ENCODE results near the gene LINC00305. TPM values are rescaled to one million over a fixed set of nuclear protein-coding genes. Genes with fewer than 3 reads are reported as not detected.

LINC00305 gene
- total and polyA plus RNA-seq, 10 of the 15 experiments (the other 5 are each of a cell fraction or from before 2014, with no cell fraction given): 0.11 to 19.4 (median 0.26) TPM; not detected in 7

GRCh38 chr18:64137914-64138313 is 11.0 kb downstream of the LINC00305 start:
- no peak overlapping the region for H3K4me2 ChIP-seq (ENCODE audit: control insufficient read depth, insufficient read depth)
- ChIA-PET POLR2A (no interaction called here), RAD21 (ENCODE audit: unreplicated experiment) (interaction anchor here (0.6 kb wide), 1 partner anchor 64 kb away, joined by 3 read pairs; no protein-coding TSS in a partner anchor), CTCF (interaction anchor here (1.0 to 1.4 kb wide), 2 partner anchors 19 to 197 kb away, joined by 3 to 4 read pairs; no protein-coding TSS in a partner anchor), SMC1A (ENCODE audit: uncharacterized antibody, unreplicated experiment) (interaction anchor here (1.0 to 1.4 kb wide), 3 partner anchors 10 to 84 kb away, joined by 3 to 4 read pairs (median 3); partner anchors contain the start of gene LINC00305)
- H3K27ac ChIP-seq (ENCODE audit: control insufficient read depth, insufficient read depth): no peak overlapping the region
- TF ChIP-seq MXI1 (IDR thresholded peaks at IDR 0.05; ENCODE audit: low read depth, low read length) (no peak), MTA2 (IDR thresholded peaks at IDR 0.05; ENCODE audit: low read depth) (no peak), ESRRA (IDR thresholded peaks at IDR 0.05; ENCODE audit: low read length) (no peak), ZBTB11 (CRISPR knock-in tag; IDR thresholded peaks at IDR 0.05) (no peak), PML (IDR thresholded peaks at IDR 0.05; ENCODE audit: low read length) (no peak), LARP7 (IDR thresholded peaks at IDR 0.05) (no peak), ELK1 (IDR thresholded peaks at IDR 0.05; ENCODE audit: low read depth, low read length) (no peak), CHD1 (IDR thresholded peaks at IDR 0.05; ENCODE audit: low read depth, low read length) (no peak), ZNF24 (IDR thresholded peaks at IDR 0.05) (no peak)
- 28% methylated on average over 1 of the region's 1 CpG for WGBS (ENCODE audit: insufficient coverage, insufficient replicate concordance, low lambda C conversion rate, missing lambda C conversion rate)
- H3K79me2 ChIP-seq (ENCODE audit: control insufficient read depth, insufficient read depth, low read length): no peaks in the 10 kb centered on the region
- DNase-seq (ENCODE audit: low read depth, low spot score) (no peak), FAIRE-seq (no peak), ATAC-seq (no peak)
- H3K4me3 ChIP-seq: no peak overlapping the region
- H3K4me1 ChIP-seq (ENCODE audit: control insufficient read depth, insufficient read depth, low read length): no peaks in the 10 kb centered on the region
- intact Hi-C loops (cut with micrococcal nuclease; ENCODE audit: unreplicated experiment) (no loop called here), in situ Hi-C loops (cut with MboI) (no loop called here)
- no peak overlapping the region for H3K9ac ChIP-seq (ENCODE audit: control insufficient read depth, insufficient read depth, low read length)
- H3K36me3 ChIP-seq (ENCODE audit: control insufficient read depth in 2 of 2, insufficient read depth in 2 of 2, low read length in 1 of 2): no peaks in the 10 kb centered on the region
- no peaks in the 10 kb centered on the region for H3K9me3 ChIP-seq (replicated peaks; ENCODE audit: control insufficient read depth, insufficient read depth, low read length)
- BruUV-seq (replicated peaks): no TSS peak
- H3K27me3 ChIP-seq (replicated peaks in 1 of 2; ENCODE audit: control insufficient read depth in 2 of 2, insufficient read depth in 2 of 2, low read length in 1 of 2): no peaks in the 10 kb centered on the region
- no peaks in the 10 kb centered on the region for H4K20me1 ChIP-seq (ENCODE audit: control insufficient read depth, insufficient read depth)
- no peak overlapping the region for H2AFZ ChIP-seq (ENCODE audit: control insufficient read depth, low read depth, low read length)

All from GM12878 (cell line).